Cardiac septum (tissue), 1 donor: ENCODE measurements around the gene HDHD2. TPM values are rescaled to one million over a fixed set of nuclear protein-coding genes. Genes with fewer than 3 reads are reported as not detected.
"Not testable (repeated sequence)": the region's sequence is repeated elsewhere in the genome, so short reads cannot be mapped to it uniquely, and the experiment has no call there.

Source experiments
- DNase-seq: peaks from one replicate; pipeline ENCODE4 v3.0.0-alpha.2; 2020; ENCODE audit warnings: low spot score
- intact Hi-C: fragments of 100-400 bp; cut with DNase I; formaldehyde crosslinking; loops from one replicate; pipeline ENCODE4 v1.14.0; 2022
- long read RNA-seq: library from polyadenylated mRNA; unstranded; transcript quantifications from one replicate; pipeline ENCODE4 v2.0.0, GENCODE V29; 2021
- total RNA-seq: library from RNA; stranded (reverse); fragmentation: NEBNext Ultra II Directional; extraction: Animal tissue kit (Norgen Biotek cat#: 25700); gene quantifications from one replicate; pipeline ENCODE4 v1.2.1, GENCODE V29; 2021
- donor health status: DM: no; HTN: no; CAD: no.

Gene HDHD2
- total RNA-seq: 35.6 TPM
- long read RNA-seq, transcript HDHD2-201 (7 exons, 2,212 nt): major isoform, 51 of 73 reads
- long read RNA-seq, transcript HDHD2-205 (7 exons, 2,224 nt): minor isoform, 13 of 73 reads
- long read RNA-seq, partial matches to known transcripts: 2 of 73 reads
- long read RNA-seq, other reads (novel, unspliced or antisense): 7 of 73 reads

GRCh38 chr18:47150029-47150823 is at the start of gene HDHD2:
TSS of gene HDHD2 (minus strand) at chr18:47150500. CDS start at chr18:47136439, 14,061 bp downstream.
- DNase-seq: peak; percentile 94
- intact Hi-C loops: loop anchor here (2.0 kb wide), 1 partner anchor 25 kb away; no protein-coding TSS in a partner anchor

- DNase-seq, intact Hi-C loops: not testable (repeated sequence)
Observed at GRCh38 chr18:47195961-47196360, 45.7 kb upstream of the HDHD2 start.

- DNase-seq: no peak
- intact Hi-C loops: no loop called here
Observed at GRCh38 chr18:47191961-47192360, 41.7 kb upstream of the HDHD2 start.

- intact Hi-C loops: no loop called here
- DNase-seq: no peak
Observed at GRCh38 chr18:47187721-47188120, 37.4 kb upstream of the HDHD2 start.

- intact Hi-C loops: no loop called here
- DNase-seq: no peak
Observed at GRCh38 chr18:47184419-47185050, 34.2 kb upstream of the HDHD2 start.

- intact Hi-C loops: not testable (repeated sequence)
Observed at GRCh38 chr18:47182156-47182555, 31.9 kb upstream of the HDHD2 start.

GRCh38 chr18:47180765-47181164 is 30.5 kb upstream of the HDHD2 start:
- DNase-seq: no peak
- intact Hi-C loops: no loop called here

More at GRCh38 chr18:47182156-47182555, 31.9 kb upstream of the HDHD2 start:
- not testable (repeated sequence) for DNase-seq

GRCh38 chr18:47179520-47179919 is 29.2 kb upstream of the HDHD2 start:
- intact Hi-C loops: no loop called here
- no peak for DNase-seq

GRCh38 chr18:47175898-47176575 is 25.7 kb upstream of the HDHD2 start, which contains the start of gene IER3IP1:
TSS of gene IER3IP1 (minus strand) at chr18:47176364. CDS start at chr18:47176277, 87 bp downstream.
- intact Hi-C loops: loop anchor here (2.0 kb wide), 1 partner anchor 25 kb away; the partner anchor contains the start of gene HDHD2
- DNase-seq: peak; percentile 94

- DNase-seq: no peak
- intact Hi-C loops: loop anchor here (2.0 kb wide), 1 partner anchor 25 kb away; the partner anchor contains the start of gene HDHD2
Observed at GRCh38 chr18:47175283-47175897, 25.1 kb upstream of the HDHD2 start.

GRCh38 chr18:47174545-47175116 is 24.3 kb upstream of the HDHD2 start:
- intact Hi-C loops: loop anchor here (2.0 kb wide), 1 partner anchor 24 kb away; the partner anchor contains the start of gene HDHD2
- no peak for DNase-seq

GRCh38 chr18:47172476-47172875 is 22.2 kb upstream of the HDHD2 start:
- intact Hi-C loops: no loop called here
- DNase-seq: no peak

GRCh38 chr18:47168913-47169312 is 18.6 kb upstream of the HDHD2 start:
- intact Hi-C loops: no loop called here
- DNase-seq: no peak

GRCh38 chr18:47168509-47168908 is 18.2 kb upstream of the HDHD2 start:
- DNase-seq: no peak
- intact Hi-C loops: no loop called here

- DNase-seq: no peak
- intact Hi-C loops: no loop called here
Observed at GRCh38 chr18:47166294-47166693, 16.0 kb upstream of the HDHD2 start.

- intact Hi-C loops: no loop called here
- no peak for DNase-seq
Observed at GRCh38 chr18:47163241-47163640, 12.9 kb upstream of the HDHD2 start.

- intact Hi-C loops: no loop called here
- DNase-seq: no peak
Observed at GRCh38 chr18:47160256-47160655, 10.0 kb upstream of the HDHD2 start.

GRCh38 chr18:47158404-47158803 is 8.1 kb upstream of the HDHD2 start:
- intact Hi-C loops, DNase-seq: not testable (repeated sequence)

GRCh38 chr18:47151439-47151838 is 1.1 kb upstream of the HDHD2 start:
- no peak for DNase-seq
- intact Hi-C loops: loop anchor here (2.0 kb wide), 1 partner anchor 23 kb away; no protein-coding TSS in a partner anchor
